ENCODE results near the gene BMAL1.
"Not testable (repeated sequence)": the region's sequence is repeated elsewhere in the genome, so short reads cannot be mapped to it uniquely, and the experiment has no call there.

The BMAL1 gene

GRCh38 chr11:13378316-13378715, 100.7 kb downstream of the BMAL1 start:
- DNase-seq (ENCODE audit: low read depth), result no peak
- H3K4me3 ChIP-seq (replicated peaks; ENCODE audit: low read depth, low read length), result no peak overlapping the region
- TF ChIP-seq CTCF (IDR thresholded peaks at IDR 0.05; ENCODE audit: low read length, missing control alignments), result no peak

- DNase-seq (ENCODE audit: low read depth), result no peak
Measured at GRCh38 chr11:13380731-13381130, 103.1 kb downstream of the BMAL1 start.

GRCh38 chr11:13382751-13383150, 105.2 kb downstream of the BMAL1 start:
- H3K4me3 ChIP-seq (replicated peaks; ENCODE audit: low read depth, low read length), result no peak overlapping the region
- TF ChIP-seq CTCF (IDR thresholded peaks at IDR 0.05; ENCODE audit: low read length, missing control alignments), result no peak
- no peak for DNase-seq (ENCODE audit: low read depth)

More at GRCh38 chr11:13380731-13381130, 103.1 kb downstream of the BMAL1 start:
- TF ChIP-seq CTCF (IDR thresholded peaks at IDR 0.05; ENCODE audit: low read length, missing control alignments), result no peak
- no peak overlapping the region for H3K4me3 ChIP-seq (replicated peaks; ENCODE audit: low read depth, low read length)

- TF ChIP-seq CTCF (IDR thresholded peaks at IDR 0.05; ENCODE audit: low read length, missing control alignments), result peak; percentile 72
- no peak overlapping the region for H3K4me3 ChIP-seq (replicated peaks; ENCODE audit: low read depth, low read length)
- peak; percentile 72 for DNase-seq (ENCODE audit: low read depth)
Measured at GRCh38 chr11:13384908-13385640, 107.5 kb downstream of the BMAL1 start.

DNA sequence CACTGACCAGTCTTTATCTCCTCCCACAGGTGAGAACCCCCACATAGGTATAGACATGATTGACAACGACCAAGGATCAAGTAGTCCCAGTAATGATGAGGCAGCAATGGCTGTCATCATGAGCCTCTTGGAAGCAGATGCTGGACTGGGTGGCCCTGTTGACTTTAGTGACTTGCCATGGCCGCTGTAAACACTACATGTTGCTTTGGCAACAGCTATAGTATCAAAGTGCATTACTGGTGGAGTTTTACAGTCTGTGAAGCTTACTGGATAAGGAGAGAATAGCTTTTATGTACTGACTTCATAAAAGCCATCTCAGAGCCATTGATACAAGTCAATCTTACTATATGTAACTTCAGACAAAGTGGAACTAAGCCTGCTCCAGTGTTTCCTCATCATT, 109.0 kb downstream of the BMAL1 start:
- TF ChIP-seq CTCF (IDR thresholded peaks at IDR 0.05; ENCODE audit: low read length, missing control alignments), result no peak
- H3K4me3 ChIP-seq (replicated peaks; ENCODE audit: low read depth, low read length), result no peak overlapping the region
- no peak for DNase-seq (ENCODE audit: low read depth)

DNA sequence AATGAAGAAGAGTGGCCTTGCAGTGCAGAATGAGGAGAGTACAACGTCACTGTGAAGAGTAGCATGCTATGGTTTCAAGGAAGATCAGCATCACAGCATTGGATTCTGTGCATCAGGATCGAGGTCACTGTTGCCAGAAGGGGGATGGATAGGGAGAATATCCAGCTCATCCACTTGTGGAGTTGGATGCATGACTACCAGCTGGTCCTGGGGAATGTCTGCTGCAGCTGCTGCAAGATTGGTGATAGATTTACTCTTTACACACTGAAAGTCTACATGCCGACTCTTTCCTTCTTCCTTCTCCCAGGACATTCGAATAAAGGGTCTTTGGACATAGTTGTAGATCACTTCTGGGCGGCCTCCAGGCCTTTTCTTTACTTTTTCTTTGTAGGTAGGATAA, 111.2 kb downstream of the BMAL1 start:
- no peak overlapping the region for H3K4me3 ChIP-seq (replicated peaks; ENCODE audit: low read depth, low read length)
- TF ChIP-seq CTCF (IDR thresholded peaks at IDR 0.05; ENCODE audit: low read length, missing control alignments), result no peak
- DNase-seq (ENCODE audit: low read depth), result no peak

- no peak for DNase-seq (ENCODE audit: low read depth)
- no peak for TF ChIP-seq CTCF (IDR thresholded peaks at IDR 0.05; ENCODE audit: low read length, missing control alignments)
Measured at GRCh38 chr11:13391217-13391616, 113.6 kb downstream of the BMAL1 start.

GRCh38 chr11:13398335-13398734, 120.7 kb downstream of the BMAL1 start:
- not testable (repeated sequence) for H3K4me3 ChIP-seq (replicated peaks; ENCODE audit: low read depth, low read length); DNase-seq (ENCODE audit: low read depth)

More at GRCh38 chr11:13391217-13391616, 113.6 kb downstream of the BMAL1 start:
- H3K4me3 ChIP-seq (replicated peaks; ENCODE audit: low read depth, low read length), result no peak overlapping the region
